K562 (cell line): ENCODE data around the gene MPZL3.

Experiments used
- CTCF ChIP-seq, 3 experiments: IDR thresholded peaks in 2 of 3; conservative IDR thresholded peaks in 1 of 3; 2 replicates each; pipeline ENCODE4 v1.5.1; 2011 to 2012; ENCODE audit warnings: low read length in 3 of 3, mild to moderate bottlenecking in 3 of 3, control low read depth in 2 of 3, improper control_type of control experiment in 1 of 3, inconsistent platforms in 1 of 3, low read depth in 1 of 3, mixed read lengths in 1 of 3, moderate library complexity in 1 of 3; ENCODE audit not compliant: insufficient read depth in 2 of 3
- YY1 ChIP-seq, 3 experiments: IDR thresholded peaks; 2 replicates each; pipeline ENCODE4 v1.6.1; 2011; ENCODE audit warnings: low read length in 2 of 3, mild to moderate bottlenecking in 2 of 3, moderate library complexity in 2 of 3, borderline replicate concordance in 1 of 3, control low read depth in 1 of 3, low read depth in 1 of 3; ENCODE audit not compliant: insufficient read depth in 3 of 3, insufficient replicate concordance in 2 of 3, control insufficient read depth in 1 of 3, insufficient read length in 1 of 3; ENCODE audit errors: extremely low read depth in 1 of 3

- TF ChIP-seq CTCF (IDR thresholded peaks at IDR 0.05 in 2 of 3, conservative IDR thresholded peaks at IDR 0.05 in 1 of 3; ENCODE audit: insufficient read depth in 2 of 3, low read depth in 1 of 3, low read length in 3 of 3) (no peak), YY1 (IDR thresholded peaks at IDR 0.05; ENCODE audit: borderline replicate concordance in 1 of 3, control insufficient read depth in 1 of 3, extremely low read depth in 1 of 3, insufficient read depth in 3 of 3, insufficient read length in 1 of 3, insufficient replicate concordance in 2 of 3, low read depth in 1 of 3, low read length in 2 of 3) (no peak)
Observed at GRCh38 chr11:118265954-118266353, 13.8 kb upstream of the MPZL3 start.
